Measurements from ENCODE around the gene CHRD. TPM values are rescaled to one million over a fixed set of nuclear protein-coding genes. Genes with fewer than 3 reads are reported as not detected.

Gene CHRD
- total RNA-seq, 1 experiment from 2014 or later = 2.7 TPM

DNA sequence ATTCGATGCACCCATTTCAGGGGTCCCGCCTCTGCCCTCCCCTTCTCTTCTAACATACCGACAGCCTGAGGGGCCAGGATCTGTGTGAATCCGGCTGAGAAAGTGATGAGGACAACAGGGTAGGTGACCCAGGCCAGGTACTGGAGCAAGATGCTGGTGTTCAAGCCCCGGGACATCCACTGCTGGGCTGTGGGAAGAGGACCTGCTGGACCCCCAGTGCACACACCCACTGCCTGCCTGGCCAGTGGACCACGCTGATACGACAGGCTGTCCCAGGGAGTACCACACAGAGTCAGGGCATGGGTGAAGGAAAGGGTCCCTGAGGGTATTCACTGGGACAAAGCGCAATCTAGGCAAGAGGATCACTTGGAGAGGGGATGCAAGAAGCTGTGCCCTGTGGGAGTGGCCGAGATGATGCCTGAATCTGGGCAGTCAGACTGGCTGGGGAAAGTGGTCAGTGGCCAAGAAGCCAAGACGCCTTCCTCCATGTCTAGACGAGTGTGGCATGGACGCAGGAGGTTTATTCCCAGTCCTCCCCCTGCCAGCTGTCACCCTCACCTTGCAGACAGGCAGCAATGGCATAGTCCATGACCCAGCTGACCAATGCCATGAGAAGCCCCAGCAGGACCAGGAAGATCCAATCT lies 21.6 kb upstream of the CHRD start (continued):
- TF ChIP-seq, protein P1, sequence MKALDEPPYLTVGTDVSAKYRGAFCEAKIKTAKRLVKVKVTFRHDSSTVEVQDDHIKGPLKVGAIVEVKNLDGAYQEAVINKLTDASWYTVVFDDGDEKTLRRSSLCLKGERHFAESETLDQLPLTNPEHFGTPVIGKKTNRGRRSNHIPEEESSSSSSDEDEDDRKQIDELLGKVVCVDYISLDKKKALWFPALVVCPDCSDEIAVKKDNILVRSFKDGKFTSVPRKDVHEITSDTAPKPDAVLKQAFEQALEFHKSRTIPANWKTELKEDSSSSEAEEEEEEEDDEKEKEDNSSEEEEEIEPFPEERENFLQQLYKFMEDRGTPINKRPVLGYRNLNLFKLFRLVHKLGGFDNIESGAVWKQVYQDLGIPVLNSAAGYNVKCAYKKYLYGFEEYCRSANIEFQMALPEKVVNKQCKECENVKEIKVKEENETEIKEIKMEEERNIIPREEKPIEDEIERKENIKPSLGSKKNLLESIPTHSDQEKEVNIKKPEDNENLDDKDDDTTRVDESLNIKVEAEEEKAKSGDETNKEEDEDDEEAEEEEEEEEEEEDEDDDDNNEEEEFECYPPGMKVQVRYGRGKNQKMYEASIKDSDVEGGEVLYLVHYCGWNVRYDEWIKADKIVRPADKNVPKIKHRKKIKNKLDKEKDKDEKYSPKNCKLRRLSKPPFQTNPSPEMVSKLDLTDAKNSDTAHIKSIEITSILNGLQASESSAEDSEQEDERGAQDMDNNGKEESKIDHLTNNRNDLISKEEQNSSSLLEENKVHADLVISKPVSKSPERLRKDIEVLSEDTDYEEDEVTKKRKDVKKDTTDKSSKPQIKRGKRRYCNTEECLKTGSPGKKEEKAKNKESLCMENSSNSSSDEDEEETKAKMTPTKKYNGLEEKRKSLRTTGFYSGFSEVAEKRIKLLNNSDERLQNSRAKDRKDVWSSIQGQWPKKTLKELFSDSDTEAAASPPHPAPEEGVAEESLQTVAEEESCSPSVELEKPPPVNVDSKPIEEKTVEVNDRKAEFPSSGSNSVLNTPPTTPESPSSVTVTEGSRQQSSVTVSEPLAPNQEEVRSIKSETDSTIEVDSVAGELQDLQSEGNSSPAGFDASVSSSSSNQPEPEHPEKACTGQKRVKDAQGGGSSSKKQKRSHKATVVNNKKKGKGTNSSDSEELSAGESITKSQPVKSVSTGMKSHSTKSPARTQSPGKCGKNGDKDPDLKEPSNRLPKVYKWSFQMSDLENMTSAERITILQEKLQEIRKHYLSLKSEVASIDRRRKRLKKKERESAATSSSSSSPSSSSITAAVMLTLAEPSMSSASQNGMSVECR (CRISPR knock-in tag; IDR thresholded peaks at IDR 0.05; ENCODE audit: borderline replicate concordance) = no peak
- TF ChIP-seq SMAD3 (CRISPR knock-in tag; IDR thresholded peaks at IDR 0.05; ENCODE audit: borderline replicate concordance) (no peak), GRHL2 (CRISPR knock-in tag; IDR thresholded peaks at IDR 0.05; ENCODE audit: insufficient replicate concordance, severe bottlenecking) (no peak), ZNF121 (CRISPR knock-in tag; IDR thresholded peaks at IDR 0.05) (no peak), ESRRA (CRISPR knock-in tag; IDR thresholded peaks at IDR 0.05; ENCODE audit: borderline replicate concordance) (no peak)
- TF ChIP-seq, protein P2, sequence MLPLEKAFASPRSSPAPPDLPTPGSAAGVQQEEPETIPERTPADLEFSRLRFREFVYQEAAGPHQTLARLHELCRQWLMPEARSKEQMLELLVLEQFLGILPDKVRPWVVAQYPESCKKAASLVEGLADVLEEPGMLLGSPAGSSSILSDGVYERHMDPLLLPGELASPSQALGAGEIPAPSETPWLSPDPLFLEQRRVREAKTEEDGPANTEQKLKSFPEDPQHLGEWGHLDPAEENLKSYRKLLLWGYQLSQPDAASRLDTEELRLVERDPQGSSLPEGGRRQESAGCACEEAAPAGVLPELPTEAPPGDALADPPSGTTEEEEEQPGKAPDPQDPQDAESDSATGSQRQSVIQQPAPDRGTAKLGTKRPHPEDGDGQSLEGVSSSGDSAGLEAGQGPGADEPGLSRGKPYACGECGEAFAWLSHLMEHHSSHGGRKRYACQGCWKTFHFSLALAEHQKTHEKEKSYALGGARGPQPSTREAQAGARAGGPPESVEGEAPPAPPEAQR (CRISPR knock-in tag; IDR thresholded peaks at IDR 0.05) = no peak
- TF ChIP-seq, protein P3, sequence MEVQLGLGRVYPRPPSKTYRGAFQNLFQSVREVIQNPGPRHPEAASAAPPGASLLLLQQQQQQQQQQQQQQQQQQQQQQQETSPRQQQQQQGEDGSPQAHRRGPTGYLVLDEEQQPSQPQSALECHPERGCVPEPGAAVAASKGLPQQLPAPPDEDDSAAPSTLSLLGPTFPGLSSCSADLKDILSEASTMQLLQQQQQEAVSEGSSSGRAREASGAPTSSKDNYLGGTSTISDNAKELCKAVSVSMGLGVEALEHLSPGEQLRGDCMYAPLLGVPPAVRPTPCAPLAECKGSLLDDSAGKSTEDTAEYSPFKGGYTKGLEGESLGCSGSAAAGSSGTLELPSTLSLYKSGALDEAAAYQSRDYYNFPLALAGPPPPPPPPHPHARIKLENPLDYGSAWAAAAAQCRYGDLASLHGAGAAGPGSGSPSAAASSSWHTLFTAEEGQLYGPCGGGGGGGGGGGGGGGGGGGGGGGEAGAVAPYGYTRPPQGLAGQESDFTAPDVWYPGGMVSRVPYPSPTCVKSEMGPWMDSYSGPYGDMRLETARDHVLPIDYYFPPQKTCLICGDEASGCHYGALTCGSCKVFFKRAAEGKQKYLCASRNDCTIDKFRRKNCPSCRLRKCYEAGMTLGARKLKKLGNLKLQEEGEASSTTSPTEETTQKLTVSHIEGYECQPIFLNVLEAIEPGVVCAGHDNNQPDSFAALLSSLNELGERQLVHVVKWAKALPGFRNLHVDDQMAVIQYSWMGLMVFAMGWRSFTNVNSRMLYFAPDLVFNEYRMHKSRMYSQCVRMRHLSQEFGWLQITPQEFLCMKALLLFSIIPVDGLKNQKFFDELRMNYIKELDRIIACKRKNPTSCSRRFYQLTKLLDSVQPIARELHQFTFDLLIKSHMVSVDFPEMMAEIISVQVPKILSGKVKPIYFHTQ (CRISPR knock-in tag; IDR thresholded peaks at IDR 0.05) = no peak
- TF ChIP-seq, protein P4, sequence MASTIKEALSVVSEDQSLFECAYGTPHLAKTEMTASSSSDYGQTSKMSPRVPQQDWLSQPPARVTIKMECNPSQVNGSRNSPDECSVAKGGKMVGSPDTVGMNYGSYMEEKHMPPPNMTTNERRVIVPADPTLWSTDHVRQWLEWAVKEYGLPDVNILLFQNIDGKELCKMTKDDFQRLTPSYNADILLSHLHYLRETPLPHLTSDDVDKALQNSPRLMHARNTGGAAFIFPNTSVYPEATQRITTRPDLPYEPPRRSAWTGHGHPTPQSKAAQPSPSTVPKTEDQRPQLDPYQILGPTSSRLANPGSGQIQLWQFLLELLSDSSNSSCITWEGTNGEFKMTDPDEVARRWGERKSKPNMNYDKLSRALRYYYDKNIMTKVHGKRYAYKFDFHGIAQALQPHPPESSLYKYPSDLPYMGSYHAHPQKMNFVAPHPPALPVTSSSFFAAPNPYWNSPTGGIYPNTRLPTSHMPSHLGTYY (CRISPR knock-in tag; IDR thresholded peaks at IDR 0.05) = no peak
- TF ChIP-seq, protein P5, sequence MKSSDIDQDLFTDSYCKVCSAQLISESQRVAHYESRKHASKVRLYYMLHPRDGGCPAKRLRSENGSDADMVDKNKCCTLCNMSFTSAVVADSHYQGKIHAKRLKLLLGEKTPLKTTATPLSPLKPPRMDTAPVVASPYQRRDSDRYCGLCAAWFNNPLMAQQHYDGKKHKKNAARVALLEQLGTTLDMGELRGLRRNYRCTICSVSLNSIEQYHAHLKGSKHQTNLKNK (CRISPR knock-in tag; IDR thresholded peaks at IDR 0.05) = no peak

DNA sequence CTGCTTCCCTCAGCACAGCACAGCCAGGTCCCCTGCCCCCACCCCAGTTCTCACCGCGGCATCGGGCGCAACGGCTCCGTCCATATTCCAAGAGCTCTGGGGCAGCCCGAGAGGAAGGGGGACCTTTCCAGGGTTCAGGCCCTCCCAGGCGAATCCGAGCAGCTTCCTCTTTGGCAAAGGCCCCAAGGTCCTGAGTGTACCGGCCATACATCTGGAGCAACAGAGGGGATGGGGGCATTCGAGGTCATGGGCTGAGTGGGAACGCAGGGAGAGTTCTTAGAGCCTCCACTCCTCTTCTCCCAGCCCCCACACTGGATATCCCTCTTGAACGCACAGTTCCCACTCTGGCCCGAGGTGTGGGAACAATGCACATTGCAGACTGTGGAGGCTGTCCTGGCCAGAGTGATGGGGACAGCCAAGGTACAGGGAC lies 20.9 kb upstream of the CHRD start:
- ChIA-PET CTCF (interaction anchor here (0.6 to 2.9 kb wide), 6 partner anchors 13 to 155 kb away, joined by 4 to 28 read pairs (median 4); no protein-coding TSS in a partner anchor), POLR2A (interaction anchor here (0.6 kb wide), 2 partner anchors 24 to 156 kb away, joined by 3 to 9 read pairs; no protein-coding TSS in a partner anchor)
- Mint-ChIP-seq H3K27ac (no peak overlapping the region), H3K4me3 (no peak overlapping the region), H3K9me3 (no peaks in the 10 kb centered on the region), H3K27me3 (ENCODE audit: low read depth) (peaks cover 6% of the 10 kb centered on the region; the same call in 1 of the 2 replicates), H3K4me1 (peaks cover 15% of the 10 kb centered on the region), H3K36me3 (peaks cover 17% of the 10 kb centered on the region)
- ATAC-seq (no peak), DNase-seq (ENCODE audit: low spot score) (no peak)
- TF ChIP-seq CREM (CRISPR knock-in tag; IDR thresholded peaks at IDR 0.05) (no peak), ZNF396 (CRISPR knock-in tag; IDR thresholded peaks at IDR 0.05; ENCODE audit: borderline replicate concordance) (no peak), SOX15 (CRISPR knock-in tag; IDR thresholded peaks at IDR 0.05) (no peak), ZNF138 (CRISPR knock-in tag; conservative IDR thresholded peaks at IDR 0.05) (no peak)
- TF ChIP-seq, protein P6, sequence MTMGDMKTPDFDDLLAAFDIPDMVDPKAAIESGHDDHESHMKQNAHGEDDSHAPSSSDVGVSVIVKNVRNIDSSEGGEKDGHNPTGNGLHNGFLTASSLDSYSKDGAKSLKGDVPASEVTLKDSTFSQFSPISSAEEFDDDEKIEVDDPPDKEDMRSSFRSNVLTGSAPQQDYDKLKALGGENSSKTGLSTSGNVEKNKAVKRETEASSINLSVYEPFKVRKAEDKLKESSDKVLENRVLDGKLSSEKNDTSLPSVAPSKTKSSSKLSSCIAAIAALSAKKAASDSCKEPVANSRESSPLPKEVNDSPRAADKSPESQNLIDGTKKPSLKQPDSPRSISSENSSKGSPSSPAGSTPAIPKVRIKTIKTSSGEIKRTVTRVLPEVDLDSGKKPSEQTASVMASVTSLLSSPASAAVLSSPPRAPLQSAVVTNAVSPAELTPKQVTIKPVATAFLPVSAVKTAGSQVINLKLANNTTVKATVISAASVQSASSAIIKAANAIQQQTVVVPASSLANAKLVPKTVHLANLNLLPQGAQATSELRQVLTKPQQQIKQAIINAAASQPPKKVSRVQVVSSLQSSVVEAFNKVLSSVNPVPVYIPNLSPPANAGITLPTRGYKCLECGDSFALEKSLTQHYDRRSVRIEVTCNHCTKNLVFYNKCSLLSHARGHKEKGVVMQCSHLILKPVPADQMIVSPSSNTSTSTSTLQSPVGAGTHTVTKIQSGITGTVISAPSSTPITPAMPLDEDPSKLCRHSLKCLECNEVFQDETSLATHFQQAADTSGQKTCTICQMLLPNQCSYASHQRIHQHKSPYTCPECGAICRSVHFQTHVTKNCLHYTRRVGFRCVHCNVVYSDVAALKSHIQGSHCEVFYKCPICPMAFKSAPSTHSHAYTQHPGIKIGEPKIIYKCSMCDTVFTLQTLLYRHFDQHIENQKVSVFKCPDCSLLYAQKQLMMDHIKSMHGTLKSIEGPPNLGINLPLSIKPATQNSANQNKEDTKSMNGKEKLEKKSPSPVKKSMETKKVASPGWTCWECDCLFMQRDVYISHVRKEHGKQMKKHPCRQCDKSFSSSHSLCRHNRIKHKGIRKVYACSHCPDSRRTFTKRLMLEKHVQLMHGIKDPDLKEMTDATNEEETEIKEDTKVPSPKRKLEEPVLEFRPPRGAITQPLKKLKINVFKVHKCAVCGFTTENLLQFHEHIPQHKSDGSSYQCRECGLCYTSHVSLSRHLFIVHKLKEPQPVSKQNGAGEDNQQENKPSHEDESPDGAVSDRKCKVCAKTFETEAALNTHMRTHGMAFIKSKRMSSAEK (CRISPR knock-in tag; IDR thresholded peaks at IDR 0.05; ENCODE audit: borderline replicate concordance) = no peak
- TF ChIP-seq, protein P7, sequence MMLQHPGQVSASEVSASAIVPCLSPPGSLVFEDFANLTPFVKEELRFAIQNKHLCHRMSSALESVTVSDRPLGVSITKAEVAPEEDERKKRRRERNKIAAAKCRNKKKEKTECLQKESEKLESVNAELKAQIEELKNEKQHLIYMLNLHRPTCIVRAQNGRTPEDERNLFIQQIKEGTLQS (CRISPR knock-in tag; conservative IDR thresholded peaks at IDR 0.05) = no peak
- TF ChIP-seq, protein P8, sequence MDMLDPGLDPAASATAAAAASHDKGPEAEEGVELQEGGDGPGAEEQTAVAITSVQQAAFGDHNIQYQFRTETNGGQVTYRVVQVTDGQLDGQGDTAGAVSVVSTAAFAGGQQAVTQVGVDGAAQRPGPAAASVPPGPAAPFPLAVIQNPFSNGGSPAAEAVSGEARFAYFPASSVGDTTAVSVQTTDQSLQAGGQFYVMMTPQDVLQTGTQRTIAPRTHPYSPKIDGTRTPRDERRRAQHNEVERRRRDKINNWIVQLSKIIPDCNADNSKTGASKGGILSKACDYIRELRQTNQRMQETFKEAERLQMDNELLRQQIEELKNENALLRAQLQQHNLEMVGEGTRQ (CRISPR knock-in tag; IDR thresholded peaks at IDR 0.05) = no peak
- TF ChIP-seq, protein P2 (CRISPR knock-in tag; IDR thresholded peaks at IDR 0.05) = no peak
